ENCODE measurements around the gene MRPL4. TPM values are rescaled to one million over a fixed set of nuclear protein-coding genes. Genes with fewer than 3 reads are reported as not detected.
"Not testable (repeated sequence)": the region's sequence is repeated elsewhere in the genome, so short reads cannot be mapped to it uniquely, and the experiment has no call there.

Gene MRPL4
- total RNA-seq, 4 donors from 2014 or later = 45.8 to 86.0 (median 51.9) TPM

- TF ChIP-seq POLR2A (IDR thresholded peaks at IDR 0.05) = no peak
- no peak for TF ChIP-seq CTCF (IDR thresholded peaks at IDR 0.05)
- no peak for TF ChIP-seq POLR2AphosphoS5 (IDR thresholded peaks at IDR 0.05)
- TF ChIP-seq EP300 (IDR thresholded peaks at IDR 0.05) = no peak
These were observed 26.0 kb downstream of the MRPL4 start for GRCh38 chr19:10277795-10278589.

GRCh38 chr19:10278935-10279334 lies 26.9 kb downstream of the MRPL4 start:
- Histone ChIP-seq H3K36me3 (peaks cover 0 to 34% of the 10 kb centered on the region in 2 donors), H3K27me3 (peaks cover 35% of the 10 kb centered on the region), H3K9me3 (no peaks in the 10 kb centered on the region), H3K27ac (no peak overlapping the region), H3K4me1 (no peaks in the 10 kb centered on the region), H3K4me3 (no peak overlapping the region)
- TF ChIP-seq POLR2A (IDR thresholded peaks at IDR 0.05) (no peak), EP300 (IDR thresholded peaks at IDR 0.05) (no peak), CTCF (IDR thresholded peaks at IDR 0.05) (no peak), POLR2AphosphoS5 (IDR thresholded peaks at IDR 0.05) (no peak)
- 100% methylated on average over 1 of the region's 1 CpG; no CpG with 5 or more reads in 1 of the 2 donors for WGBS, 2 donors (ENCODE audit: low coverage in 1 of 2)
- no peak for ATAC-seq

More at GRCh38 chr19:10277795-10278589, 26.0 kb downstream of the MRPL4 start:
- no peak for ATAC-seq
- Histone ChIP-seq H3K4me3 (no peak overlapping the region), H3K36me3 (peaks cover 0 to 25% of the 10 kb centered on the region in 2 donors), H3K27me3 (peaks cover 26% of the 10 kb centered on the region), H3K27ac (no peak overlapping the region), H3K9me3 (no peaks in the 10 kb centered on the region), H3K4me1 (no peaks in the 10 kb centered on the region)
- WGBS, 2 donors (ENCODE audit: low coverage in 1 of 2) = 80 to 92% methylated on average over 4 to 7 of the region's 9 CpGs

- Histone ChIP-seq H3K27ac (no peak overlapping the region), H3K36me3 (peaks cover 0 to 39% of the 10 kb centered on the region in 2 donors)
- TF ChIP-seq POLR2AphosphoS5 (IDR thresholded peaks at IDR 0.05) (no peak), EP300 (IDR thresholded peaks at IDR 0.05) (no peak)
These were observed 27.9 kb downstream of the MRPL4 start for GRCh38 chr19:10279737-10280442.

GRCh38 chr19:10282043-10282442 lies 30.0 kb downstream of the MRPL4 start:
- not testable (repeated sequence) for H3K4me3 ChIP-seq, H3K9me3 ChIP-seq, H3K27ac ChIP-seq, ATAC-seq, H3K4me1 ChIP-seq
- H3K36me3 ChIP-seq = peaks cover 0 to 40% of the 10 kb centered on the region in 2 donors
- WGBS, 2 donors (ENCODE audit: low coverage in 1 of 2) = 83 to 91% methylated on average over 4 to 5 of the region's 5 CpGs
- H3K27me3 ChIP-seq = peaks cover 52% of the 10 kb centered on the region

More at GRCh38 chr19:10279737-10280442, 27.9 kb downstream of the MRPL4 start:
- H3K4me1 ChIP-seq = no peaks in the 10 kb centered on the region
- no peak overlapping the region for H3K4me3 ChIP-seq
- no peaks in the 10 kb centered on the region for H3K9me3 ChIP-seq
- WGBS, 2 donors (ENCODE audit: low coverage in 1 of 2) = 70 to 71% methylated on average over 1 to 5 of the region's 5 CpGs
- no peak for ATAC-seq
- peaks cover 36% of the 10 kb centered on the region for H3K27me3 ChIP-seq

- TF ChIP-seq EP300 (IDR thresholded peaks at IDR 0.05) (no peak), CTCF (IDR thresholded peaks at IDR 0.05) (no peak), POLR2AphosphoS5 (IDR thresholded peaks at IDR 0.05) (no peak), POLR2A (IDR thresholded peaks at IDR 0.05) (no peak)
- peaks cover 66% of the 10 kb centered on the region for H3K27me3 ChIP-seq
- H3K4me1 ChIP-seq = peaks cover 0 to 18% (median 6%) of the 10 kb centered on the region in 3 donors
- no peak overlapping the region for H3K27ac ChIP-seq
- H3K36me3 ChIP-seq = peaks cover 0 to 33% of the 10 kb centered on the region in 2 donors
- ATAC-seq = no peak
- no peak overlapping the region for H3K4me3 ChIP-seq
- WGBS, 2 donors (ENCODE audit: low coverage in 1 of 2) = 81% methylated on average over 4 of the region's 23 CpGs; no CpG with 5 or more reads in 1 of the 2 donors
- H3K9me3 ChIP-seq = no peaks in the 10 kb centered on the region
These were observed 31.5 kb downstream of the MRPL4 start for GRCh38 chr19:10283301-10284064.
